Astrocyte (in vitro differentiated cells and primary cell): Measurements from ENCODE around the gene NTSR1. TPM values are rescaled to one million over a fixed set of nuclear protein-coding genes. Genes with fewer than 3 reads are reported as not detected.

Experiments used
- DNase-seq: peaks from one replicate; pipeline ENCODE4 v3.0.0-alpha.2; 2010; ENCODE audit warnings: low read depth
- FAIRE-seq: peaks from 2 replicates; lab custom pipeline; 2011; peaks lifted over from hg19 to GRCh38; lab: Jason Lieb, UNC
- H2AFZ ChIP-seq: 2 replicates; pipeline ENCODE4 v1.6.0; 2012; ENCODE audit warnings: low read depth, low read length, inconsistent platforms
- H3K27ac ChIP-seq: 2 replicates; pipeline ENCODE4 v1.5.1; 2011; ENCODE audit warnings: low read depth, low read length, inconsistent platforms
- H3K27me3 ChIP-seq: 2 replicates; pipeline ENCODE4 v1.6.0; 2011; ENCODE audit warnings: low read length, inconsistent platforms; ENCODE audit not compliant: insufficient read depth
- H3K36me3 ChIP-seq: 2 replicates; pipeline ENCODE4 v1.5.1; 2011; ENCODE audit warnings: low read length, inconsistent platforms; ENCODE audit not compliant: insufficient read depth
- H3K4me1 ChIP-seq: 2 replicates; pipeline ENCODE4 v1.5.1; 2011; ENCODE audit warnings: low read length, inconsistent platforms; ENCODE audit not compliant: insufficient read depth
- H3K4me2 ChIP-seq: 2 replicates; pipeline ENCODE4 v1.6.0; 2012; ENCODE audit warnings: low read length, inconsistent platforms
- H3K4me3 ChIP-seq: 2 replicates; pipeline ENCODE4 v1.5.1; 2011; ENCODE audit warnings: low read depth, mild to moderate bottlenecking, low read length, inconsistent platforms; ENCODE audit not compliant: insufficient read depth
- H3K79me2 ChIP-seq: 2 replicates; pipeline ENCODE4 v1.6.0; 2012; ENCODE audit warnings: mild to moderate bottlenecking, low read length, inconsistent platforms; ENCODE audit not compliant: insufficient read depth
- H3K9ac ChIP-seq: 2 replicates; pipeline ENCODE4 v1.6.0; 2012; ENCODE audit warnings: mild to moderate bottlenecking, low read length, inconsistent platforms
- H3K9me3 ChIP-seq: 2 replicates; pipeline ENCODE4 v1.5.1; 2012; ENCODE audit warnings: low read depth, mild to moderate bottlenecking, low read length, inconsistent platforms; ENCODE audit not compliant: insufficient read depth
- H4K20me1 ChIP-seq: 2 replicates; pipeline ENCODE4 v1.6.0; 2012; ENCODE audit warnings: low read length, inconsistent platforms; ENCODE audit not compliant: insufficient read depth
- H3K27ac Mint-ChIP-seq: one replicate; pipeline ENCODE4 v1.8.0; 2021; ENCODE audit warnings: mild to moderate bottlenecking, mixed read lengths; ENCODE audit not compliant: unreplicated experiment
- H3K27me3 Mint-ChIP-seq: one replicate; pipeline ENCODE4 v1.8.0; 2021; ENCODE audit warnings: low read depth, mixed read lengths; ENCODE audit not compliant: unreplicated experiment
- H3K36me3 Mint-ChIP-seq: one replicate; pipeline ENCODE4 v1.8.0; 2021; ENCODE audit warnings: low read depth, mixed read lengths; ENCODE audit not compliant: unreplicated experiment
- H3K4me1 Mint-ChIP-seq: one replicate; pipeline ENCODE4 v1.8.0; 2021; ENCODE audit warnings: low read depth, mixed read lengths; ENCODE audit not compliant: unreplicated experiment
- H3K4me3 Mint-ChIP-seq: one replicate; pipeline ENCODE4 v1.8.0; 2021; ENCODE audit warnings: mild to moderate bottlenecking, moderate library complexity, mixed read lengths; ENCODE audit not compliant: unreplicated experiment
- H3K9me3 Mint-ChIP-seq: one replicate; pipeline ENCODE4 v1.8.0; 2021; ENCODE audit warnings: mild to moderate bottlenecking, mixed read lengths; ENCODE audit not compliant: unreplicated experiment
- EZH2 ChIP-seq: IDR thresholded peaks from 2 replicates; pipeline ENCODE4 v1.6.1; 2012; ENCODE audit warnings: mild to moderate bottlenecking, low read length, inconsistent platforms; ENCODE audit not compliant: insufficient read depth
- total RNA-seq: library from RNA; stranded (reverse); gene quantifications from 2 replicates; pipeline ENCODE4 v1.2.1, GENCODE V29; 2021
- TF ChIP-seq, protein P1 (sequence below): IDR thresholded peaks from 2 replicates; pipeline ENCODE4 v1.5.1; 2011; ENCODE audit warnings: low read depth, mild to moderate bottlenecking, inconsistent platforms, low read length, moderate library complexity; ENCODE audit not compliant: insufficient read depth

NTSR1 gene
- total RNA-seq, 1 donor from 2014 or later = 0.16 TPM

GRCh38 chr20:62745279-62745951 is 36.8 kb downstream of the NTSR1 start:
- H3K4me1 ChIP-seq = peaks cover 18% of the 10 kb centered on the region
- peaks cover 8% of the 10 kb centered on the region for H3K27me3 ChIP-seq
- no peaks in the 10 kb centered on the region for H3K9me3 ChIP-seq
- no peaks in the 10 kb centered on the region for H4K20me1 ChIP-seq
- no peak overlapping the region for H3K4me3 ChIP-seq
- FAIRE-seq (no peak), DNase-seq (no peak)
- no peaks in the 10 kb centered on the region for H3K79me2 ChIP-seq
- no peaks in the 10 kb centered on the region for H3K36me3 ChIP-seq
- no peak overlapping the region for H3K4me3 Mint-ChIP-seq
- H3K27ac ChIP-seq = no peak overlapping the region
- TF ChIP-seq EZH2 = no peak
- TF ChIP-seq, protein P1, sequence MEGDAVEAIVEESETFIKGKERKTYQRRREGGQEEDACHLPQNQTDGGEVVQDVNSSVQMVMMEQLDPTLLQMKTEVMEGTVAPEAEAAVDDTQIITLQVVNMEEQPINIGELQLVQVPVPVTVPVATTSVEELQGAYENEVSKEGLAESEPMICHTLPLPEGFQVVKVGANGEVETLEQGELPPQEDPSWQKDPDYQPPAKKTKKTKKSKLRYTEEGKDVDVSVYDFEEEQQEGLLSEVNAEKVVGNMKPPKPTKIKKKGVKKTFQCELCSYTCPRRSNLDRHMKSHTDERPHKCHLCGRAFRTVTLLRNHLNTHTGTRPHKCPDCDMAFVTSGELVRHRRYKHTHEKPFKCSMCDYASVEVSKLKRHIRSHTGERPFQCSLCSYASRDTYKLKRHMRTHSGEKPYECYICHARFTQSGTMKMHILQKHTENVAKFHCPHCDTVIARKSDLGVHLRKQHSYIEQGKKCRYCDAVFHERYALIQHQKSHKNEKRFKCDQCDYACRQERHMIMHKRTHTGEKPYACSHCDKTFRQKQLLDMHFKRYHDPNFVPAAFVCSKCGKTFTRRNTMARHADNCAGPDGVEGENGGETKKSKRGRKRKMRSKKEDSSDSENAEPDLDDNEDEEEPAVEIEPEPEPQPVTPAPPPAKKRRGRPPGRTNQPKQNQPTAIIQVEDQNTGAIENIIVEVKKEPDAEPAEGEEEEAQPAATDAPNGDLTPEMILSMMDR = no peak
- peak overlapping the region; percentile 59 for H3K27ac Mint-ChIP-seq
- H3K4me1 Mint-ChIP-seq = peaks cover 15% of the 10 kb centered on the region
- H3K27me3 Mint-ChIP-seq = peaks cover 31% of the 10 kb centered on the region
- H3K9ac ChIP-seq = no peak overlapping the region
- no peak overlapping the region for H3K4me2 ChIP-seq
- H2AFZ ChIP-seq = no peak overlapping the region
- peaks cover 5% of the 10 kb centered on the region for H3K36me3 Mint-ChIP-seq
- H3K9me3 Mint-ChIP-seq = peaks cover 5% of the 10 kb centered on the region

- peaks cover 5% of the 10 kb centered on the region for H3K9me3 Mint-ChIP-seq
- no peak overlapping the region for H3K4me2 ChIP-seq
- H3K27ac Mint-ChIP-seq = no peak overlapping the region
- H4K20me1 ChIP-seq = no peaks in the 10 kb centered on the region
- peaks cover 31% of the 10 kb centered on the region for H3K27me3 Mint-ChIP-seq
- no peak overlapping the region for H3K4me3 ChIP-seq
- H3K27me3 ChIP-seq = peaks cover 8% of the 10 kb centered on the region
- no peak for FAIRE-seq
- H3K4me1 ChIP-seq = peaks cover 13% of the 10 kb centered on the region
- no peak overlapping the region for H3K9ac ChIP-seq
- no peak overlapping the region for H3K4me3 Mint-ChIP-seq
- TF ChIP-seq EZH2 = no peak
- TF ChIP-seq, protein P1 = no peak
- no peaks in the 10 kb centered on the region for H3K36me3 ChIP-seq
- DNase-seq = no peak
- no peaks in the 10 kb centered on the region for H3K79me2 ChIP-seq
- peaks cover 5% of the 10 kb centered on the region for H3K36me3 Mint-ChIP-seq
- peaks cover 13% of the 10 kb centered on the region for H3K4me1 Mint-ChIP-seq
- no peak overlapping the region for H2AFZ ChIP-seq
- H3K9me3 ChIP-seq = no peaks in the 10 kb centered on the region
- H3K27ac ChIP-seq = no peak overlapping the region
Measured at GRCh38 chr20:62745952-62746288, 37.3 kb downstream of the NTSR1 start.

GRCh38 chr20:62748311-62748710 is 39.7 kb downstream of the NTSR1 start:
- TF ChIP-seq, protein P1 = no peak
- TF ChIP-seq EZH2 = no peak
- no peaks in the 10 kb centered on the region for H3K36me3 ChIP-seq
- H3K27ac ChIP-seq = no peak overlapping the region
- no peaks in the 10 kb centered on the region for H3K9me3 ChIP-seq
- no peak overlapping the region for H3K4me3 Mint-ChIP-seq
- peaks cover 5% of the 10 kb centered on the region for H3K9me3 Mint-ChIP-seq
- peaks cover 3% of the 10 kb centered on the region for H3K4me1 ChIP-seq
- H3K4me3 ChIP-seq = no peak overlapping the region
- peaks cover 5% of the 10 kb centered on the region for H3K36me3 Mint-ChIP-seq
- FAIRE-seq (no peak), DNase-seq (no peak)
- H3K27me3 Mint-ChIP-seq = peaks cover 33% of the 10 kb centered on the region
- H3K27ac Mint-ChIP-seq = no peak overlapping the region
- H3K4me2 ChIP-seq = no peak overlapping the region
- peaks cover 4% of the 10 kb centered on the region for H3K4me1 Mint-ChIP-seq
- H4K20me1 ChIP-seq = no peaks in the 10 kb centered on the region
- no peak overlapping the region for H3K9ac ChIP-seq
- peaks cover 8% of the 10 kb centered on the region for H3K27me3 ChIP-seq
- H2AFZ ChIP-seq = no peak overlapping the region
- no peaks in the 10 kb centered on the region for H3K79me2 ChIP-seq
